ENCODE results near the gene NUCKS1. TPM values are rescaled to one million over a fixed set of nuclear protein-coding genes. Genes with fewer than 3 reads are reported as not detected.

The NUCKS1 gene
- total and polyA plus RNA-seq, 2 of the 8 experiments (the other 6 are each of a cell fraction or from before 2014, with no cell fraction given), result 126 to 461 TPM

- TF ChIP-seq, protein P1, sequence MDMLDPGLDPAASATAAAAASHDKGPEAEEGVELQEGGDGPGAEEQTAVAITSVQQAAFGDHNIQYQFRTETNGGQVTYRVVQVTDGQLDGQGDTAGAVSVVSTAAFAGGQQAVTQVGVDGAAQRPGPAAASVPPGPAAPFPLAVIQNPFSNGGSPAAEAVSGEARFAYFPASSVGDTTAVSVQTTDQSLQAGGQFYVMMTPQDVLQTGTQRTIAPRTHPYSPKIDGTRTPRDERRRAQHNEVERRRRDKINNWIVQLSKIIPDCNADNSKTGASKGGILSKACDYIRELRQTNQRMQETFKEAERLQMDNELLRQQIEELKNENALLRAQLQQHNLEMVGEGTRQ (IDR thresholded peaks at IDR 0.05; ENCODE audit: low read length), result no peak
- no peak for TF ChIP-seq EZH2 (IDR thresholded peaks at IDR 0.05; ENCODE audit: low read depth, low read length, severe bottlenecking)
- TF ChIP-seq ASH2L (IDR thresholded peaks at IDR 0.05; ENCODE audit: low read length), result no peak
- TF ChIP-seq CREB1 (IDR thresholded peaks at IDR 0.05), result no peak
- TF ChIP-seq SRF (IDR thresholded peaks at IDR 0.05; ENCODE audit: low read depth, low read length), result no peak
- TF ChIP-seq JUND (IDR thresholded peaks at IDR 0.05; ENCODE audit: low read length), result no peak
- TF ChIP-seq TEAD4 (IDR thresholded peaks at IDR 0.05; ENCODE audit: low read depth, low read length), result no peak
- no peak for TF ChIP-seq BCL11A (IDR thresholded peaks at IDR 0.05; ENCODE audit: low read depth in 2 of 2, low read length in 2 of 2)
- TF ChIP-seq RFX5 (IDR thresholded peaks at IDR 0.05; ENCODE audit: borderline replicate concordance, low read depth, low read length), result no peak
- no peak for TF ChIP-seq MAFK (IDR thresholded peaks at IDR 0.05; ENCODE audit: low read depth, low read length)
- TF ChIP-seq EGR1 (IDR thresholded peaks at IDR 0.05; ENCODE audit: borderline replicate concordance, low read depth, low read length), result no peak
- TF ChIP-seq JUN (IDR thresholded peaks at IDR 0.05; ENCODE audit: low read depth, low read length), result no peak
- no peak for TF ChIP-seq RXRA (IDR thresholded peaks at IDR 0.05; ENCODE audit: insufficient read depth, low read depth, low read length)
- TF ChIP-seq SP1 (IDR thresholded peaks at IDR 0.05; ENCODE audit: low read depth, low read length), result no peak
Observed at GRCh38 chr1:205678286-205679111, 71.5 kb downstream of the NUCKS1 start (continued).

Measured in H1 (cell line).